H1 (cell line): ENCODE results near the gene DDR1. TPM values are rescaled to one million over a fixed set of nuclear protein-coding genes. Genes with fewer than 3 reads are reported as not detected.

Source experiments
- CTCF ChIA-PET: fragments of 300-600 bp; sonication (Branson Sonifier 250); formaldehyde crosslinking; loops from one replicate; lab custom pipeline; 2021; ENCODE audit not compliant: partially characterized antibody; lab: Charles Lee
- POLR2A ChIA-PET: fragments of 300-600 bp; sonication (Branson Sonifier 250); formaldehyde crosslinking; loops from one replicate; lab custom pipeline; 2021; ENCODE audit warnings: inconsistent platforms; ENCODE audit not compliant: partially characterized antibody; lab: Charles Lee
- DNase-seq, 2 experiments: peaks; one replicate each; pipeline versions ENCODE4 v3.0.0 to v3.0.0-alpha.2; 2010 to 2022; ENCODE audit warnings: low spot score in 2 of 2, low read depth in 1 of 2, mixed read lengths in 1 of 2
- FAIRE-seq: peaks from 2 replicates; lab custom pipeline; 2011; peaks lifted over from hg19 to GRCh38; lab: Jason Lieb, UNC
- H2AFZ ChIP-seq: 2 replicates; pipeline ENCODE4 v1.8.1; 2012; ENCODE audit warnings: low read length, inconsistent platforms
- H2AK5ac ChIP-seq: 2 replicates; pipeline ENCODE4 v1.6.1; 2013; ENCODE audit warnings: low read depth, low read length
- H2BK120ac ChIP-seq: replicated peaks from 2 replicates; pipeline ENCODE3; 2013; ENCODE audit warnings: low read depth, low read length, inconsistent platforms
- H2BK12ac ChIP-seq: 2 replicates; pipeline ENCODE4 v1.6.1; 2013; ENCODE audit warnings: low read depth, low read length
- H2BK15ac ChIP-seq: 2 replicates; pipeline ENCODE4 v1.6.1; 2013; ENCODE audit warnings: low read length
- H2BK20ac ChIP-seq: 2 replicates; pipeline ENCODE4 v1.6.1; 2013; ENCODE audit warnings: low read length
- H2BK5ac ChIP-seq: 2 replicates; pipeline ENCODE4 v1.6.1; 2013; ENCODE audit warnings: low read depth, low read length
- H3K14ac ChIP-seq: 2 replicates; pipeline ENCODE4 v1.6.1; 2013; ENCODE audit warnings: inconsistent platforms; ENCODE audit not compliant: insufficient read length
- H3K18ac ChIP-seq: 2 replicates; pipeline ENCODE4 v1.6.1; 2013; ENCODE audit warnings: low read length; ENCODE audit errors: extremely low read depth
- H3K23ac ChIP-seq: 2 replicates; pipeline ENCODE4 v1.6.1; 2013; ENCODE audit warnings: inconsistent platforms; ENCODE audit not compliant: insufficient read length
- H3K23me2 ChIP-seq: 2 replicates; pipeline ENCODE4 v1.6.1; 2013; ENCODE audit warnings: low read depth, low read length
- H3K27ac ChIP-seq: 2 replicates; pipeline ENCODE4 v1.6.1; 2011; ENCODE audit warnings: low read depth, low read length, inconsistent platforms
- H3K27me3 ChIP-seq, 4 experiments: replicated peaks in 1 of 4; 1 replicate in 1 of 4; 2 replicates in 3 of 4; pipeline versions ENCODE4 v1.6.1 to v1.8.1; 2011 to 2013; ENCODE audit warnings: low read length in 3 of 4, mild to moderate bottlenecking in 3 of 4, inconsistent platforms in 2 of 4, mixed read lengths in 2 of 4, moderate library complexity in 1 of 4; ENCODE audit not compliant: control insufficient read depth in 3 of 4, insufficient read depth in 3 of 4; ENCODE audit errors: extremely low read depth in 1 of 4
- H3K36me3 ChIP-seq, 4 experiments: 2 replicates each; pipeline versions ENCODE4 v1.6.1 to v1.8.1; 2011 to 2013; ENCODE audit warnings: mild to moderate bottlenecking in 4 of 4, low read length in 3 of 4, moderate library complexity in 2 of 4, control low read depth in 1 of 4, inconsistent platforms in 1 of 4; ENCODE audit not compliant: insufficient read depth in 4 of 4, control insufficient read depth in 2 of 4
- H3K4ac ChIP-seq: replicated peaks from 2 replicates; pipeline ENCODE3; 2013; ENCODE audit warnings: low read length, low read depth, mixed read lengths, inconsistent platforms; ENCODE audit not compliant: insufficient read length
- H3K4me1 ChIP-seq, 4 experiments: replicated peaks in 1 of 4; 1 replicate in 1 of 4; 2 replicates in 3 of 4; pipeline versions ENCODE4 v1.6.1 to v1.8.1; 2011 to 2013; ENCODE audit warnings: low read length in 3 of 4, inconsistent platforms in 2 of 4, mixed read lengths in 1 of 4; ENCODE audit not compliant: insufficient read depth in 4 of 4, control insufficient read depth in 3 of 4
- H3K4me2 ChIP-seq, 2 experiments: 2 replicates each; pipeline versions ENCODE4 v1.6.1 to v1.8.1; 2011 to 2013; ENCODE audit warnings: low read depth in 2 of 2, low read length in 2 of 2, control low read depth in 1 of 2, inconsistent platforms in 1 of 2, mild to moderate bottlenecking in 1 of 2; ENCODE audit not compliant: insufficient read depth in 1 of 2
- H3K4me3 ChIP-seq, 4 experiments: fragments of 200-600, 300-600 bp in 1 of 4; sonication (generic), shearing (Covaris generic), sonication (Bioruptor Twin) in 1 of 4; 2 replicates each; pipeline versions ENCODE4 v1.5.1 to v1.8.1; 2011 to 2016; ENCODE audit warnings: low read length in 4 of 4, low read depth in 3 of 4, control low read depth in 2 of 4, inconsistent platforms in 2 of 4, mild to moderate bottlenecking in 2 of 4, mixed read lengths in 1 of 4, moderate library complexity in 1 of 4; ENCODE audit not compliant: insufficient read depth in 2 of 4; ENCODE audit errors: extremely low read depth in 1 of 4
- H3K56ac ChIP-seq: replicated peaks from 2 replicates; pipeline ENCODE3; 2013; ENCODE audit warnings: low read depth, mild to moderate bottlenecking, mixed read lengths, low read length, inconsistent platforms; ENCODE audit not compliant: insufficient read length
- H3K79me1 ChIP-seq: 2 replicates; pipeline ENCODE4 v1.6.1; 2013; ENCODE audit warnings: low read depth, low read length, control low read depth
- H3K79me2 ChIP-seq, 2 experiments: 2 replicates each; pipeline versions ENCODE4 v1.6.1 to v1.8.1; 2012 to 2013; ENCODE audit warnings: low read length in 2 of 2, mild to moderate bottlenecking in 2 of 2, inconsistent platforms in 1 of 2; ENCODE audit not compliant: insufficient read depth in 2 of 2, control insufficient read depth in 1 of 2
- H3K9ac ChIP-seq, 4 experiments: replicated peaks in 1 of 4; 1 replicate in 1 of 4; 2 replicates in 3 of 4; pipeline versions ENCODE4 v1.6.1 to v1.8.1; 2011 to 2013; ENCODE audit warnings: low read depth in 3 of 4, low read length in 3 of 4, control low read depth in 2 of 4, mild to moderate bottlenecking in 2 of 4, moderate library complexity in 2 of 4, inconsistent platforms in 1 of 4; ENCODE audit errors: extremely low read depth in 1 of 4
- H3K9me3 ChIP-seq, 2 experiments: 2 replicates each; pipeline versions ENCODE4 v1.6.1 to v1.8.1; 2012 to 2013; ENCODE audit warnings: mild to moderate bottlenecking in 2 of 2, moderate library complexity in 2 of 2, control low read depth in 1 of 2, inconsistent platforms in 1 of 2, low read depth in 1 of 2, low read length in 1 of 2, mixed read lengths in 1 of 2; ENCODE audit not compliant: insufficient read depth in 2 of 2
- H4K20me1 ChIP-seq, 2 experiments: replicated peaks in 1 of 2; 2 replicates each; pipeline versions ENCODE3 to v1.8.1; 2011 to 2013; ENCODE audit warnings: inconsistent platforms in 2 of 2, low read length in 2 of 2, mild to moderate bottlenecking in 1 of 2; ENCODE audit not compliant: insufficient read depth in 2 of 2, control insufficient read depth in 1 of 2
- H4K5ac ChIP-seq: 2 replicates; pipeline ENCODE4 v1.6.1; 2013; ENCODE audit warnings: low read length, low read depth, mixed read lengths, inconsistent platforms; ENCODE audit not compliant: insufficient read length
- H4K8ac ChIP-seq: 2 replicates; pipeline ENCODE4 v1.8.0; 2013; ENCODE audit warnings: mild to moderate bottlenecking, moderate library complexity, low read length, inconsistent platforms; ENCODE audit not compliant: insufficient read depth; ENCODE audit errors: extremely low read depth
- H4K91ac ChIP-seq: replicated peaks from 2 replicates; pipeline ENCODE3; 2013; ENCODE audit warnings: low read length, mixed read lengths, inconsistent platforms; ENCODE audit not compliant: insufficient read length
- BACH1 ChIP-seq: IDR thresholded peaks from 2 replicates; pipeline ENCODE4 v1.6.1; 2012; ENCODE audit warnings: low read length, improper control_type of control experiment
- BRCA1 ChIP-seq: IDR thresholded peaks from 2 replicates; pipeline ENCODE4 v1.6.1; 2012; ENCODE audit warnings: low read depth, low read length, improper control_type of control experiment
- CHD1 ChIP-seq: IDR thresholded peaks from 2 replicates; pipeline ENCODE4 v1.6.1; 2012; ENCODE audit warnings: low read depth, low read length, improper control_type of control experiment
- NANOG ChIP-seq: IDR thresholded peaks from 2 replicates; pipeline ENCODE4 v1.6.1; 2011; ENCODE audit warnings: low read length, low read depth, mild to moderate bottlenecking, inconsistent platforms; ENCODE audit not compliant: insufficient read depth, poor library complexity, severe bottlenecking
- SUZ12 ChIP-seq: fragments of 200-600 bp; sonication (generic); IDR thresholded peaks from 2 replicates; pipeline ENCODE4 v1.6.1; 2012; ENCODE audit warnings: mild to moderate bottlenecking, inconsistent platforms, low read length, moderate library complexity, mixed read lengths
- TAF1 ChIP-seq: IDR thresholded peaks from 2 replicates; pipeline ENCODE4 v1.6.1; 2011; ENCODE audit warnings: mild to moderate bottlenecking, low read depth, low read length
- WGBS, 2 experiments: shearing (Covaris generic) in 1 of 2; methylation state at CpG; one replicate each; pipeline versions ENCODE4 v1.1.6 to v1.1.7; 2013 to 2015; ENCODE audit warnings: low lambda C conversion rate in 2 of 2, mixed read lengths in 2 of 2, inconsistent platforms in 1 of 2, low coverage in 1 of 2, missing lambda C conversion rate in 1 of 2; ENCODE audit not compliant: insufficient replicate concordance in 2 of 2, insufficient coverage in 1 of 2, insufficient read length in 1 of 2; ENCODE audit errors: extremely low coverage in 1 of 2, missing lambda C conversion rate in 1 of 2; 5-methylcytosine and 5-hydroxymethylcytosine counted together
- polyA plus RNA-seq, 7 experiments: library from polyadenylated mRNA; depleted of rRNA in 3 of 7; stranded (reverse) in 5 of 7; unstranded in 2 of 7; fragments of >200 nt in 5 of 7; fragments of 200-250 nt in 2 of 7; gene quantifications; 1 replicate in 5 of 7; 2 replicates in 1 of 7; 4 replicates in 1 of 7; pipeline versions ENCODE4 v1.2.1 to v1.2.3, GENCODE V29; 2011 to 2013; ENCODE audit warnings: missing spikeins in 2 of 7, mixed read lengths in 2 of 7
- total RNA-seq: library from RNA; stranded (reverse); fragmentation: NEBNext Ultra II Directional; extraction: Animal tissue kit (Norgen Biotek cat#: 25700); gene quantifications from 2 replicates; pipeline ENCODE4 v1.2.1, GENCODE V29; 2021
- TF ChIP-seq, protein P1 (sequence below): IDR thresholded peaks from 2 replicates; pipeline ENCODE4 v1.6.1; 2011; ENCODE audit warnings: low read depth, mild to moderate bottlenecking, low read length; ENCODE audit not compliant: insufficient read depth
- TF ChIP-seq, protein P2 (sequence below): IDR thresholded peaks from 2 replicates; pipeline ENCODE4 v1.6.1; 2012; ENCODE audit warnings: low read length, inconsistent platforms

DDR1 gene
- total and polyA plus RNA-seq, 2 of the 8 experiments (the other 6 are each of a cell fraction or from before 2014, with no cell fraction given) = 99.4 to 181 TPM

GRCh38 chr6:30914076-30914853 lies 29.9 kb downstream of the DDR1 start, which contains the start of gene VARS2:
Gene VARS2, plus strand, starts transcription at chr6:30914238. Its CDS starts 599 bp downstream, at chr6:30914837.
- peak within 1 kb of the TSS; percentile 68 to 97 for H3K4me2 ChIP-seq
- H3K27me3 ChIP-seq = no peaks in the 10 kb centered on the region
- POLR2A ChIA-PET = interaction anchor here (0.6 to 4.0 kb wide), 27 partner anchors 9 to 197 kb away, joined by 3 to 22 read pairs (median 4); partner anchors contain the start of genes DDR1 and FLOT1
- no peak within 1 kb of the TSS for H3K23ac ChIP-seq
- H2BK120ac ChIP-seq = no peak within 1 kb of the TSS
- H3K36me3 ChIP-seq = peaks cover 6 to 16% (median 9%) of the 10 kb centered on the region in 4 experiments; a peak in 7 of 8 replicates
- H3K56ac ChIP-seq = no peak within 1 kb of the TSS
- H3K79me2 ChIP-seq = peaks cover 0 to under 1% of the 10 kb centered on the region in 2 experiments; a peak in 1 of 4 replicates
- H2BK12ac ChIP-seq = peak within 1 kb of the TSS; percentile 40; the same call in 1 of the 2 replicates
- peak within 1 kb of the TSS; percentile 41 to 74 (median 66) for H3K4me3 ChIP-seq
- H3K4me1 ChIP-seq = peaks cover 0 to 14% (median 6%) of the 10 kb centered on the region in 4 experiments; a peak in 5 of 7 replicates
- CTCF ChIA-PET = interaction anchor here (0.7 to 16.0 kb wide), 35 partner anchors 11 to 233 kb away, joined by 3 to 285 read pairs (median 6); partner anchors contain the start of genes DDR1, MUCL3 and SFTA2
- peak within 1 kb of the TSS; percentile 63; the same call in 1 of the 2 replicates for H2BK5ac ChIP-seq
- H3K23me2 ChIP-seq = peaks cover 3% of the 10 kb centered on the region; the same call in 1 of the 2 replicates
- H3K14ac ChIP-seq = no peak within 1 kb of the TSS
- no peak within 1 kb of the TSS for H3K27ac ChIP-seq
- no peaks in the 10 kb centered on the region for H3K79me1 ChIP-seq
- H4K20me1 ChIP-seq = no peaks in the 10 kb centered on the region
- no peak within 1 kb of the TSS for H4K5ac ChIP-seq
- H2AK5ac ChIP-seq = no peak within 1 kb of the TSS
- WGBS, 2 experiments = 6% methylated on average over 48 of the region's 52 CpGs; no CpG with 5 or more reads in 1 of the 2 experiments
- FAIRE-seq (no peak), DNase-seq (peak; percentile 61 to 97)
- peak within 1 kb of the TSS; percentile 83 for H3K18ac ChIP-seq
- peak within 1 kb of the TSS; percentile 17 for H3K4ac ChIP-seq
- no peak within 1 kb of the TSS for H2BK20ac ChIP-seq
- H4K91ac ChIP-seq = peak within 1 kb of the TSS; percentile 8
- H2AFZ ChIP-seq = no peak within 1 kb of the TSS
- H3K9me3 ChIP-seq = no peaks in the 10 kb centered on the region
- H4K8ac ChIP-seq = peak within 1 kb of the TSS; percentile 66; the same call in 1 of the 2 replicates
- H3K9ac ChIP-seq = peak within 1 kb of the TSS in 3 of 4 experiments; percentile 42 to 55 (median 50); a peak in 6 of 7 replicates
- H2BK15ac ChIP-seq = no peak within 1 kb of the TSS
- TF ChIP-seq BRCA1 = no peak
- no peak for TF ChIP-seq SUZ12
- no peak for TF ChIP-seq NANOG
- TF ChIP-seq CHD1 = no peak
- TF ChIP-seq BACH1 = no peak
- TF ChIP-seq, protein P1, sequence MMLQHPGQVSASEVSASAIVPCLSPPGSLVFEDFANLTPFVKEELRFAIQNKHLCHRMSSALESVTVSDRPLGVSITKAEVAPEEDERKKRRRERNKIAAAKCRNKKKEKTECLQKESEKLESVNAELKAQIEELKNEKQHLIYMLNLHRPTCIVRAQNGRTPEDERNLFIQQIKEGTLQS = peak; percentile 44; the same call in 1 of the 2 replicates
- peak; percentile 47; the same call in 1 of the 2 replicates for TF ChIP-seq TAF1
- TF ChIP-seq, protein P2, sequence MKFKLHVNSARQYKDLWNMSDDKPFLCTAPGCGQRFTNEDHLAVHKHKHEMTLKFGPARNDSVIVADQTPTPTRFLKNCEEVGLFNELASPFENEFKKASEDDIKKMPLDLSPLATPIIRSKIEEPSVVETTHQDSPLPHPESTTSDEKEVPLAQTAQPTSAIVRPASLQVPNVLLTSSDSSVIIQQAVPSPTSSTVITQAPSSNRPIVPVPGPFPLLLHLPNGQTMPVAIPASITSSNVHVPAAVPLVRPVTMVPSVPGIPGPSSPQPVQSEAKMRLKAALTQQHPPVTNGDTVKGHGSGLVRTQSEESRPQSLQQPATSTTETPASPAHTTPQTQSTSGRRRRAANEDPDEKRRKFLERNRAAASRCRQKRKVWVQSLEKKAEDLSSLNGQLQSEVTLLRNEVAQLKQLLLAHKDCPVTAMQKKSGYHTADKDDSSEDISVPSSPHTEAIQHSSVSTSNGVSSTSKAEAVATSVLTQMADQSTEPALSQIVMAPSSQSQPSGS = no peak
